HepG2 (cell line): Measurements from ENCODE around the gene DRAXIN. TPM values are rescaled to one million over a fixed set of nuclear protein-coding genes. Genes with fewer than 3 reads are reported as not detected.

Experiments used
- ATF2 ChIP-seq: sonication (generic); formaldehyde crosslinking; IDR thresholded peaks from 2 replicates; pipeline ENCODE4 v1.4.0; 2020; ENCODE audit warnings: missing genetic modification reagents
- BHLHE40 ChIP-seq: IDR thresholded peaks from 2 replicates; pipeline ENCODE4 v1.6.1; 2011; ENCODE audit warnings: low read length, improper control_type of control experiment
- CBX1 ChIP-seq: IDR thresholded peaks from one replicate; pipeline ENCODE4 v1.6.1; 2016; ENCODE audit warnings: antibody characterized with exemption, low read depth
- GABPB1 ChIP-seq: IDR thresholded peaks from 2 replicates; pipeline ENCODE4 v1.6.1; 2016; ENCODE audit warnings: mild to moderate bottlenecking, missing genetic modification reagents, moderate library complexity, missing compliant biosample characterization
- HMGXB4 ChIP-seq, 2 experiments: sonication (generic) in 1 of 2; formaldehyde crosslinking in 1 of 2; IDR thresholded peaks; 2 replicates each; pipeline versions ENCODE4 v1.4.0 to v1.6.1; 2018 to 2020; ENCODE audit warnings: missing genetic modification reagents in 2 of 2, borderline replicate concordance in 1 of 2, low read depth in 1 of 2, mild to moderate bottlenecking in 1 of 2, missing biosample characterization in 1 of 2
- JARID2 ChIP-seq: sonication (generic); formaldehyde crosslinking; IDR thresholded peaks from 2 replicates; pipeline ENCODE4 v1.8.1; 2023; ENCODE audit warnings: missing genetic modification reagents, inconsistent platforms; ENCODE audit not compliant: insufficient replicate concordance
- KMT2B ChIP-seq: IDR thresholded peaks from 2 replicates; pipeline ENCODE4 v1.6.1; 2016; ENCODE audit warnings: missing genetic modification reagents, missing compliant biosample characterization
- NONO ChIP-seq, 2 experiments: fragments of 450-650 bp in 1 of 2; sonication (generic) in 1 of 2; formaldehyde crosslinking in 1 of 2; IDR thresholded peaks in 1 of 2; conservative IDR thresholded peaks in 1 of 2; 2 replicates each; pipeline versions ENCODE4 v1.6.1 to v1.8.0; 2017 to 2022; ENCODE audit warnings: mild to moderate bottlenecking in 1 of 2, missing genetic modification reagents in 1 of 2, moderate library complexity in 1 of 2
- SALL1 ChIP-seq: sonication (generic); formaldehyde crosslinking; IDR thresholded peaks from 2 replicates; pipeline ENCODE4 v1.8.0; 2022; ENCODE audit warnings: mild to moderate bottlenecking, missing genetic modification reagents
- SP5 ChIP-seq: IDR thresholded peaks from 2 replicates; pipeline ENCODE4 v1.6.1; 2016; ENCODE audit warnings: low read depth, borderline replicate concordance
- TBL1XR1 ChIP-seq: fragments of 150-350 bp; IDR thresholded peaks from 2 replicates; pipeline ENCODE4 v1.6.1; 2014; ENCODE audit warnings: borderline replicate concordance, low read length; ENCODE audit not compliant: partially characterized antibody
- WIZ ChIP-seq: sonication (generic); formaldehyde crosslinking; IDR thresholded peaks from 2 replicates; pipeline ENCODE4 v1.5.1; 2020; ENCODE audit warnings: mild to moderate bottlenecking, missing genetic modification reagents
- ZBTB49 ChIP-seq: sonication (generic); formaldehyde crosslinking; IDR thresholded peaks from 2 replicates; pipeline ENCODE4 v1.4.0; 2020; ENCODE audit warnings: missing genetic modification reagents, borderline replicate concordance
- ZNF556 ChIP-seq: sonication (generic); formaldehyde crosslinking; IDR thresholded peaks from 2 replicates; pipeline ENCODE4 v1.4.0; 2020; ENCODE audit warnings: mild to moderate bottlenecking, missing genetic modification reagents, borderline replicate concordance
- ZNF740 ChIP-seq: sonication (generic); formaldehyde crosslinking; IDR thresholded peaks from 2 replicates; pipeline ENCODE4 v1.4.0; 2020; ENCODE audit warnings: missing genetic modification reagents
- polyA plus RNA-seq, 8 experiments: library from polyadenylated mRNA; depleted of rRNA in 3 of 8; stranded (reverse) in 7 of 8; unstranded in 1 of 8; fragments of >200 nt; fragmentation: Illumina TruSeq in 4 of 8; extraction: Trizol in 4 of 8; gene quantifications; 2 replicates each; pipeline versions ENCODE4 v1.2.1 to v1.2.3, GENCODE V29; 2011 to 2016; ENCODE audit warnings: low read depth in 4 of 8, missing spikeins in 1 of 8, mixed read lengths in 1 of 8; ENCODE audit not compliant: insufficient read depth in 1 of 8
- total RNA-seq, 5 experiments: library from RNA; depleted of rRNA; stranded (reverse); fragments of >200 nt; fragmentation: Illumina TruSeq; extraction: Trizol; gene quantifications; 2 replicates each; pipeline ENCODE4 v1.2.3, GENCODE V29; 2016; ENCODE audit warnings: low read depth in 1 of 5
- TF ChIP-seq, protein P1 (sequence below): sonication (generic); formaldehyde crosslinking; IDR thresholded peaks from 2 replicates; pipeline ENCODE4 v1.4.0; 2020; ENCODE audit warnings: missing genetic modification reagents, borderline replicate concordance

Gene DRAXIN
- total and polyA plus RNA-seq, 2 of the 13 experiments (the other 11 are each of a cell fraction or from before 2014, with no cell fraction given) = 0.02 TPM; not detected in 1

DNA sequence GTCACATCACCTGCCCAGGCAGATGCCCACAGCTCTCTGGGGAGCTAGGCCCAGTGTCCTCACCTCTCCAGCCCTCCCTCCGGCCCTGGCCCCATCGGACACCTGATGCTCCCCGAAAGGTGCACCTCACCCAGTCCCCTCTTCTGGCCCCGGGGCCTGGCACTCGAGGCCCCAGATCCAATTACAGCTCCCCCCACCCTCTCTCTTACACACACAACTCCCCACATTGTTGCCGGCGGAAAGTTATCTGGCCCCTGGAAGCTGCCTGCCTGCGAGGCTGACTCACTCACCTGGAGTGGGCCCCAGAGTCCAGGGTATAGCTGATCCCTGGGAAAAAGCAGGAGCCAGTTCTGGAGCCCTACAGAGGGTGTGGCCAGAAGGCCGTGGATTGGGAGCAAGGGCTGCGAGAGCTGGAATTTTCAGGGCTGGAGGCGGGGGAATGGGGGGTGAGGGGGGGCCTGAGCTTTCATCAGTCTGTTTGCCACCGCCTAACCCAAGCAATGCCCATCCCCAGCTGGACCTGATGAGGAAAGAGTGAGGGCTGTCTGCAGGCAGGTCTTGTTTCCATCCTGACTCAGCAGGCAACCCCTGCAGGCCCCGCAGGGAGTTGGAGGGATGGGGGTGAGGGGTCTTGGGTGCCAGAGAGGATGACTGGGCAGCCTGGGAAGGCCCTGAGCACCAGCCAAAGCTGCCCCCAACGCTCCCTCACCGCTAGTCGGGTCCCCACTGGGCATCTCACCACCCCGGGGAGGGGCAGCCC is 38.2 kb upstream of the DRAXIN start (continued):
- TF ChIP-seq ZBTB49 (no peak), HMGXB4 (CRISPR knock-in tag; IDR thresholded peaks at IDR 0.05; ENCODE audit: borderline replicate concordance in 1 of 2, low read depth in 1 of 2) (peak in 1 of 2 experiments; percentile 39; a peak in 1 of 4 replicates), TBL1XR1 (peak; percentile 45), CBX1 (no peak), GABPB1 (CRISPR knock-in tag) (no peak), BHLHE40 (0 out of 2 replicates have a peak, but pooled peaks have one; percentile 13), ATF2 (CRISPR knock-in tag) (no peak), SP5 (CRISPR knock-in tag) (peak; percentile 30), WIZ (CRISPR knock-in tag) (no peak), ZNF556 (CRISPR knock-in tag) (no peak), KMT2B (CRISPR knock-in tag) (no peak), NONO (IDR thresholded peaks at IDR 0.05) (no peak), NONO (CRISPR knock-in tag; conservative IDR thresholded peaks at IDR 0.05) (peak; percentile 49; the same call in 1 of the 2 replicates), ZNF740 (CRISPR knock-in tag) (peak; percentile 36; the same call in 1 of the 2 replicates), SALL1 (peak; percentile 67), JARID2 (CRISPR knock-in tag) (no peak)
- TF ChIP-seq, protein P1, sequence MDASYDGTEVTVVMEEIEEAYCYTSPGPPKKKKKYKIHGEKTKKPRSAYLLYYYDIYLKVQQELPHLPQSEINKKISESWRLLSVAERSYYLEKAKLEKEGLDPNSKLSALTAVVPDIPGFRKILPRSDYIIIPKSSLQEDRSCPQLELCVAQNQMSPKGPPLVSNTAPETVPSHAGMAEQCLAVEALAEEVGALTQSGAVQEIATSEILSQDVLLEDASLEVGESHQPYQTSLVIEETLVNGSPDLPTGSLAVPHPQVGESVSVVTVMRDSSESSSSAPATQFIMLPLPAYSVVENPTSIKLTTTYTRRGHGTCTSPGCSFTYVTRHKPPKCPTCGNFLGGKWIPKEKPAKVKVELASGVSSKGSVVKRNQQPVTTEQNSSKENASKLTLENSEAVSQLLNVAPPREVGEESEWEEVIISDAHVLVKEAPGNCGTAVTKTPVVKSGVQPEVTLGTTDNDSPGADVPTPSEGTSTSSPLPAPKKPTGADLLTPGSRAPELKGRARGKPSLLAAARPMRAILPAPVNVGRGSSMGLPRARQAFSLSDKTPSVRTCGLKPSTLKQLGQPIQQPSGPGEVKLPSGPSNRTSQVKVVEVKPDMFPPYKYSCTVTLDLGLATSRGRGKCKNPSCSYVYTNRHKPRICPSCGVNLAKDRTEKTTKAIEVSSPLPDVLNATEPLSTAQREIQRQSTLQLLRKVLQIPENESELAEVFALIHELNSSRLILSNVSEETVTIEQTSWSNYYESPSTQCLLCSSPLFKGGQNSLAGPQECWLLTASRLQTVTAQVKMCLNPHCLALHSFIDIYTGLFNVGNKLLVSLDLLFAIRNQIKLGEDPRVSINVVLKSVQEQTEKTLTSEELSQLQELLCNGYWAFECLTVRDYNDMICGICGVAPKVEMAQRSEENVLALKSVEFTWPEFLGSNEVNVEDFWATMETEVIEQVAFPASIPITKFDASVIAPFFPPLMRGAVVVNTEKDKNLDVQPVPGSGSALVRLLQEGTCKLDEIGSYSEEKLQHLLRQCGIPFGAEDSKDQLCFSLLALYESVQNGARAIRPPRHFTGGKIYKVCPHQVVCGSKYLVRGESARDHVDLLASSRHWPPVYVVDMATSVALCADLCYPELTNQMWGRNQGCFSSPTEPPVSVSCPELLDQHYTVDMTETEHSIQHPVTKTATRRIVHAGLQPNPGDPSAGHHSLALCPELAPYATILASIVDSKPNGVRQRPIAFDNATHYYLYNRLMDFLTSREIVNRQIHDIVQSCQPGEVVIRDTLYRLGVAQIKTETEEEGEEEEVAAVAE = peak; percentile 30; the same call in 1 of the 2 replicates
